ENCODE data around the gene MR1. TPM values are rescaled to one million over a fixed set of nuclear protein-coding genes. Genes with fewer than 3 reads are reported as not detected.

The MR1 gene
- total and polyA plus RNA-seq, 2 of the 13 experiments (the other 11 are each of a cell fraction or from before 2014, with no cell fraction given): 7.7 to 10.4 TPM

DNA sequence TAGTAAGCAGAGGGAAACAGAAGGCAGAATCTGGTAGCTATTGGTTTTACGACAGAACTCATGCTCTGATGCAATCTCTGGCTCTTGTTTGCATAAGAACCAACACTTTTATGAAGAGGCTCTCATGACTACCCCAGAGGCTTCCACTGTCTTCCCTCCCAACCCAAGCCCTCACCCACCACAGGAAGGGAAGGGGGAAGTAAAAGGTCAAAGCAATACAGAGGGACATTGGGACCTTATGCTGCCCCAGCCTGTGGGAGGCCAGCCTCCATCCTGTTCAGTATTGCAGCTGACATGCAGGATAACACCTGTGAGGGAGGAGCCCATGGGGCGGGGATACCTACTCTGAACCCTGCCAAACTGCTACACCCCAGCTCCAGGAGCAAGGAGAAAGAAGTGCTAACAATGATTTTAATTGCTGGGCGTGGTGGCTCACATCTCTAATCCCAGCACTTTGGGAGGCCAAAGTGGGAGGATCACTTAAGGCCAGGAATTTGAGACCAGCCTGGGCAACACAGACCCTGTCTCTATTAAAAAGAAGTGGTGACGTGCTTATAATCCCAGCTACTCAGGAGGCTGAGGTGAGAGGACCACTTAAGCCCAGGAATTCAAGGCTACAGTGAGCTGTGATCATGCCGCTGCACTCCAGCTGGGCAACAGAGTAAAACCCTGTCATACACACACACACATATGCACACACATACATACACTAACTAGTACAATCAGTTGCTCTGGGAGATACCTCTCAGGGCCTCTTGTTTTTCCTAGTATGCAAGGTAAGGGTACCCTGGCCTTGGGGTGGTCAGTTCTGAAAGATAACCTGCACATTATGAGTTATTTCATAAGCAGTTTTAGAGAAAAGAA, 9.5 kb downstream of the MR1 start (continued):
- TF ChIP-seq, protein P1, sequence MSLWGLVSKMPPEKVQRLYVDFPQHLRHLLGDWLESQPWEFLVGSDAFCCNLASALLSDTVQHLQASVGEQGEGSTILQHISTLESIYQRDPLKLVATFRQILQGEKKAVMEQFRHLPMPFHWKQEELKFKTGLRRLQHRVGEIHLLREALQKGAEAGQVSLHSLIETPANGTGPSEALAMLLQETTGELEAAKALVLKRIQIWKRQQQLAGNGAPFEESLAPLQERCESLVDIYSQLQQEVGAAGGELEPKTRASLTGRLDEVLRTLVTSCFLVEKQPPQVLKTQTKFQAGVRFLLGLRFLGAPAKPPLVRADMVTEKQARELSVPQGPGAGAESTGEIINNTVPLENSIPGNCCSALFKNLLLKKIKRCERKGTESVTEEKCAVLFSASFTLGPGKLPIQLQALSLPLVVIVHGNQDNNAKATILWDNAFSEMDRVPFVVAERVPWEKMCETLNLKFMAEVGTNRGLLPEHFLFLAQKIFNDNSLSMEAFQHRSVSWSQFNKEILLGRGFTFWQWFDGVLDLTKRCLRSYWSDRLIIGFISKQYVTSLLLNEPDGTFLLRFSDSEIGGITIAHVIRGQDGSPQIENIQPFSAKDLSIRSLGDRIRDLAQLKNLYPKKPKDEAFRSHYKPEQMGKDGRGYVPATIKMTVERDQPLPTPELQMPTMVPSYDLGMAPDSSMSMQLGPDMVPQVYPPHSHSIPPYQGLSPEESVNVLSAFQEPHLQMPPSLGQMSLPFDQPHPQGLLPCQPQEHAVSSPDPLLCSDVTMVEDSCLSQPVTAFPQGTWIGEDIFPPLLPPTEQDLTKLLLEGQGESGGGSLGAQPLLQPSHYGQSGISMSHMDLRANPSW (CRISPR knock-in tag; IDR thresholded peaks at IDR 0.05; ENCODE audit: borderline replicate concordance): no peak
- TF ChIP-seq NR1H2 (CRISPR knock-in tag; IDR thresholded peaks at IDR 0.05; ENCODE audit: borderline replicate concordance, low read depth) (no peak), HMGA1 (CRISPR knock-in tag; conservative IDR thresholded peaks at IDR 0.05) (no peak), FOXP1 (IDR thresholded peaks at IDR 0.05) (no peak), FOXP1 (CRISPR knock-in tag; IDR thresholded peaks at IDR 0.05) (no peak), JDP2 (CRISPR knock-in tag; IDR thresholded peaks at IDR 0.05; ENCODE audit: borderline replicate concordance) (no peak), ZNF282 (IDR thresholded peaks at IDR 0.05; ENCODE audit: partially characterized antibody) (no peak), NFIB (CRISPR knock-in tag; IDR thresholded peaks at IDR 0.05; ENCODE audit: borderline replicate concordance) (no peak), MED13 (CRISPR knock-in tag; IDR thresholded peaks at IDR 0.05) (no peak), FOXO1 (CRISPR knock-in tag; IDR thresholded peaks at IDR 0.05) (no peak), ZNF781 (CRISPR knock-in tag; IDR thresholded peaks at IDR 0.05; ENCODE audit: borderline replicate concordance, not compliant biosample characterization) (no peak)
- TF ChIP-seq, protein P2, sequence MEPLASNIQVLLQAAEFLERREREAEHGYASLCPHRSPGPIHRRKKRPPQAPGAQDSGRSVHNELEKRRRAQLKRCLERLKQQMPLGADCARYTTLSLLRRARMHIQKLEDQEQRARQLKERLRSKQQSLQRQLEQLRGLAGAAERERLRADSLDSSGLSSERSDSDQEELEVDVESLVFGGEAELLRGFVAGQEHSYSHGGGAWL (CRISPR knock-in tag; IDR thresholded peaks at IDR 0.05): no peak
- TF ChIP-seq, protein P3, sequence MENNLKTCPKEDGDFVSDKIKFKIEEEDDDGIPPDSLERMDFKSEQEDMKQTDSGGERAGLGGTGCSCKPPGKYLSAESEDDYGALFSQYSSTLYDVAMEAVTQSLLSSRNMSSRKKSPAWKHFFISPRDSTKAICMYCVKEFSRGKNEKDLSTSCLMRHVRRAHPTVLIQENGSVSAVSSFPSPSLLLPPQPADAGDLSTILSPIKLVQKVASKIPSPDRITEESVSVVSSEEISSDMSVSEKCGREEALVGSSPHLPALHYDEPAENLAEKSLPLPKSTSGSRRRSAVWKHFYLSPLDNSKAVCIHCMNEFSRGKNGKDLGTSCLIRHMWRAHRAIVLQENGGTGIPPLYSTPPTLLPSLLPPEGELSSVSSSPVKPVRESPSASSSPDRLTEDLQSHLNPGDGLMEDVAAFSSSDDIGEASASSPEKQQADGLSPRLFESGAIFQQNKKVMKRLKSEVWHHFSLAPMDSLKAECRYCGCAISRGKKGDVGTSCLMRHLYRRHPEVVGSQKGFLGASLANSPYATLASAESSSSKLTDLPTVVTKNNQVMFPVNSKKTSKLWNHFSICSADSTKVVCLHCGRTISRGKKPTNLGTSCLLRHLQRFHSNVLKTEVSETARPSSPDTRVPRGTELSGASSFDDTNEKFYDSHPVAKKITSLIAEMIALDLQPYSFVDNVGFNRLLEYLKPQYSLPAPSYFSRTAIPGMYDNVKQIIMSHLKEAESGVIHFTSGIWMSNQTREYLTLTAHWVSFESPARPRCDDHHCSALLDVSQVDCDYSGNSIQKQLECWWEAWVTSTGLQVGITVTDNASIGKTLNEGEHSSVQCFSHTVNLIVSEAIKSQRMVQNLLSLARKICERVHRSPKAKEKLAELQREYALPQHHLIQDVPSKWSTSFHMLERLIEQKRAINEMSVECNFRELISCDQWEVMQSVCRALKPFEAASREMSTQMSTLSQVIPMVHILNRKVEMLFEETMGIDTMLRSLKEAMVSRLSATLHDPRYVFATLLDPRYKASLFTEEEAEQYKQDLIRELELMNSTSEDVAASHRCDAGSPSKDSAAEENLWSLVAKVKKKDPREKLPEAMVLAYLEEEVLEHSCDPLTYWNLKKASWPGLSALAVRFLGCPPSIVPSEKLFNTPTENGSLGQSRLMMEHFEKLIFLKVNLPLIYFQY (CRISPR knock-in tag; IDR thresholded peaks at IDR 0.05; ENCODE audit: borderline replicate concordance): no peak
- TF ChIP-seq, protein P4, sequence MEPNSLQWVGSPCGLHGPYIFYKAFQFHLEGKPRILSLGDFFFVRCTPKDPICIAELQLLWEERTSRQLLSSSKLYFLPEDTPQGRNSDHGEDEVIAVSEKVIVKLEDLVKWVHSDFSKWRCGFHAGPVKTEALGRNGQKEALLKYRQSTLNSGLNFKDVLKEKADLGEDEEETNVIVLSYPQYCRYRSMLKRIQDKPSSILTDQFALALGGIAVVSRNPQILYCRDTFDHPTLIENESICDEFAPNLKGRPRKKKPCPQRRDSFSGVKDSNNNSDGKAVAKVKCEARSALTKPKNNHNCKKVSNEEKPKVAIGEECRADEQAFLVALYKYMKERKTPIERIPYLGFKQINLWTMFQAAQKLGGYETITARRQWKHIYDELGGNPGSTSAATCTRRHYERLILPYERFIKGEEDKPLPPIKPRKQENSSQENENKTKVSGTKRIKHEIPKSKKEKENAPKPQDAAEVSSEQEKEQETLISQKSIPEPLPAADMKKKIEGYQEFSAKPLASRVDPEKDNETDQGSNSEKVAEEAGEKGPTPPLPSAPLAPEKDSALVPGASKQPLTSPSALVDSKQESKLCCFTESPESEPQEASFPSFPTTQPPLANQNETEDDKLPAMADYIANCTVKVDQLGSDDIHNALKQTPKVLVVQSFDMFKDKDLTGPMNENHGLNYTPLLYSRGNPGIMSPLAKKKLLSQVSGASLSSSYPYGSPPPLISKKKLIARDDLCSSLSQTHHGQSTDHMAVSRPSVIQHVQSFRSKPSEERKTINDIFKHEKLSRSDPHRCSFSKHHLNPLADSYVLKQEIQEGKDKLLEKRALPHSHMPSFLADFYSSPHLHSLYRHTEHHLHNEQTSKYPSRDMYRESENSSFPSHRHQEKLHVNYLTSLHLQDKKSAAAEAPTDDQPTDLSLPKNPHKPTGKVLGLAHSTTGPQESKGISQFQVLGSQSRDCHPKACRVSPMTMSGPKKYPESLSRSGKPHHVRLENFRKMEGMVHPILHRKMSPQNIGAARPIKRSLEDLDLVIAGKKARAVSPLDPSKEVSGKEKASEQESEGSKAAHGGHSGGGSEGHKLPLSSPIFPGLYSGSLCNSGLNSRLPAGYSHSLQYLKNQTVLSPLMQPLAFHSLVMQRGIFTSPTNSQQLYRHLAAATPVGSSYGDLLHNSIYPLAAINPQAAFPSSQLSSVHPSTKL (CRISPR knock-in tag; IDR thresholded peaks at IDR 0.05): peak; percentile 75
- TF ChIP-seq, protein P5, sequence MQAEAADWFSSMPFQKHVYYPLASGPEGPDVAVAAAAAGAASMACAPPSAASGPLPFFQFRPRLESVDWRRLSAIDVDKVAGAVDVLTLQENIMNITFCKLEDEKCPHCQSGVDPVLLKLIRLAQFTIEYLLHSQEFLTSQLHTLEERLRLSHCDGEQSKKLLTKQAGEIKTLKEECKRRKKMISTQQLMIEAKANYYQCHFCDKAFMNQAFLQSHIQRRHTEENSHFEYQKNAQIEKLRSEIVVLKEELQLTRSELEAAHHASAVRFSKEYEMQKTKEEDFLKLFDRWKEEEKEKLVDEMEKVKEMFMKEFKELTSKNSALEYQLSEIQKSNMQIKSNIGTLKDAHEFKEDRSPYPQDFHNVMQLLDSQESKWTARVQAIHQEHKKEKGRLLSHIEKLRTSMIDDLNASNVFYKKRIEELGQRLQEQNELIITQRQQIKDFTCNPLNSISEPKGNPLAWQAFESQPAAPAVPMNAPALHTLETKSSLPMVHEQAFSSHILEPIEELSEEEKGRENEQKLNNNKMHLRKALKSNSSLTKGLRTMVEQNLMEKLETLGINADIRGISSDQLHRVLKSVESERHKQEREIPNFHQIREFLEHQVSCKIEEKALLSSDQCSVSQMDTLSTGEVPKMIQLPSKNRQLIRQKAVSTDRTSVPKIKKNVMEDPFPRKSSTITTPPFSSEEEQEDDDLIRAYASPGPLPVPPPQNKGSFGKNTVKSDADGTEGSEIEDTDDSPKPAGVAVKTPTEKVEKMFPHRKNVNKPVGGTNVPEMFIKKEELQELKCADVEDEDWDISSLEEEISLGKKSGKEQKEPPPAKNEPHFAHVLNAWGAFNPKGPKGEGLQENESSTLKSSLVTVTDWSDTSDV (CRISPR knock-in tag; IDR thresholded peaks at IDR 0.05): no peak
